HepG2 (cell line): ENCODE results near the gene ARHGAP5. TPM values are rescaled to one million over a fixed set of nuclear protein-coding genes. Genes with fewer than 3 reads are reported as not detected.

ENCODE experiments used
- ADNP ChIP-seq: sonication (generic); formaldehyde crosslinking; IDR thresholded peaks from 2 replicates; pipeline ENCODE4 v1.4.0; 2020; ENCODE audit warnings: missing genetic modification reagents
- BORCS8-MEF2B ChIP-seq: sonication (generic); formaldehyde crosslinking; IDR thresholded peaks from 2 replicates; pipeline ENCODE4 v1.8.0; 2022; ENCODE audit warnings: mild to moderate bottlenecking, missing genetic modification reagents
- BRCA1 ChIP-seq: sonication (generic); formaldehyde crosslinking; IDR thresholded peaks from 2 replicates; pipeline ENCODE4 v1.4.0; 2020; ENCODE audit warnings: missing genetic modification reagents
- CCAR2 ChIP-seq: fragments of 200-400 bp; formaldehyde crosslinking; optimal IDR thresholded peaks from 2 replicates; pipeline ENCODE3; 2018; ENCODE audit warnings: low read depth, mild to moderate bottlenecking, low read length, moderate library complexity
- CHD2 ChIP-seq: IDR thresholded peaks from 2 replicates; pipeline ENCODE4 v1.6.1; 2011; ENCODE audit warnings: low read depth, low read length, improper control_type of control experiment
- DMTF1 ChIP-seq: sonication (generic); formaldehyde crosslinking; IDR thresholded peaks from 2 replicates; pipeline ENCODE4 v1.4.0; 2020; ENCODE audit warnings: mild to moderate bottlenecking, missing genetic modification reagents
- FLYWCH1 ChIP-seq: sonication (generic); formaldehyde crosslinking; IDR thresholded peaks from 2 replicates; pipeline ENCODE4 v1.8.1; 2023; ENCODE audit warnings: mild to moderate bottlenecking, missing genetic modification reagents
- IRF2 ChIP-seq: IDR thresholded peaks from 2 replicates; pipeline ENCODE4 v1.6.1; 2018; ENCODE audit warnings: missing genetic modification reagents, missing compliant biosample characterization
- MED8 ChIP-seq: sonication (generic); formaldehyde crosslinking; IDR thresholded peaks from 2 replicates; pipeline ENCODE4 v1.8.1; 2023; ENCODE audit warnings: mild to moderate bottlenecking, missing genetic modification reagents; ENCODE audit not compliant: insufficient replicate concordance
- MTA1 ChIP-seq: sonication (generic); formaldehyde crosslinking; IDR thresholded peaks from 2 replicates; pipeline ENCODE4 v1.4.0; 2020; ENCODE audit warnings: missing genetic modification reagents, mild to moderate bottlenecking, borderline replicate concordance
- NFIB ChIP-seq: sonication (generic); formaldehyde crosslinking; IDR thresholded peaks from 2 replicates; pipeline ENCODE4 v1.9.0; 2021; ENCODE audit warnings: missing genetic modification reagents, mild to moderate bottlenecking, borderline replicate concordance
- SP2 ChIP-seq: sonication (generic); formaldehyde crosslinking; IDR thresholded peaks from 2 replicates; pipeline ENCODE4 v1.5.1; 2020; ENCODE audit warnings: mild to moderate bottlenecking, missing genetic modification reagents
- THAP9 ChIP-seq: sonication (generic); formaldehyde crosslinking; IDR thresholded peaks from 2 replicates; pipeline ENCODE4; 2020; ENCODE audit warnings: missing genetic modification reagents, mild to moderate bottlenecking, borderline replicate concordance
- ZNF142 ChIP-seq: sonication (generic); formaldehyde crosslinking; IDR thresholded peaks from 2 replicates; pipeline ENCODE4 v1.4.0; 2020; ENCODE audit warnings: missing genetic modification reagents
- ZNF282 ChIP-seq: fragments of 450-650 bp; IDR thresholded peaks from 2 replicates; pipeline ENCODE4 v1.6.1; 2018; ENCODE audit not compliant: partially characterized antibody
- ZNF441 ChIP-seq: sonication (generic); formaldehyde crosslinking; IDR thresholded peaks from 2 replicates; pipeline ENCODE4 v1.7.0; 2021; ENCODE audit warnings: missing genetic modification reagents, borderline replicate concordance
- polyA plus RNA-seq, 8 experiments: library from polyadenylated mRNA; depleted of rRNA in 3 of 8; stranded (reverse) in 7 of 8; unstranded in 1 of 8; fragments of >200 nt; fragmentation: Illumina TruSeq in 4 of 8; extraction: Trizol in 4 of 8; gene quantifications; 2 replicates each; pipeline versions ENCODE4 v1.2.1 to v1.2.3, GENCODE V29; 2011 to 2016; ENCODE audit warnings: low read depth in 4 of 8, missing spikeins in 1 of 8, mixed read lengths in 1 of 8; ENCODE audit not compliant: insufficient read depth in 1 of 8
- total RNA-seq, 5 experiments: library from RNA; depleted of rRNA; stranded (reverse); fragments of >200 nt; fragmentation: Illumina TruSeq; extraction: Trizol; gene quantifications; 2 replicates each; pipeline ENCODE4 v1.2.3, GENCODE V29; 2016; ENCODE audit warnings: low read depth in 1 of 5

Gene ARHGAP5
- total and polyA plus RNA-seq, 2 of the 13 experiments (the other 11 are each of a cell fraction or from before 2014, with no cell fraction given), result 33.7 to 144 TPM

- TF ChIP-seq ZNF142 (CRISPR knock-in tag) (0 out of 2 replicates have a peak, but pooled peaks have one; percentile 26), CCAR2 (no peak), ADNP (CRISPR knock-in tag) (no peak), BORCS8-MEF2B (CRISPR knock-in tag) (0 out of 2 replicates have a peak, but pooled peaks have one; percentile 9), MED8 (CRISPR knock-in tag) (peak; percentile 83), THAP9 (CRISPR knock-in tag) (peak; percentile 48; the same call in 1 of the 2 replicates), MTA1 (CRISPR knock-in tag) (peak; percentile 11), ZNF282 (no peak), CHD2 (no peak), ZNF441 (peak; percentile 72; the same call in 1 of the 2 replicates), SP2 (no peak), BRCA1 (CRISPR knock-in tag) (no peak), IRF2 (CRISPR knock-in tag) (no peak; the same call in 1 of the 2 replicates), NFIB (no peak), DMTF1 (CRISPR knock-in tag) (no peak), FLYWCH1 (no peak; the same call in 1 of the 2 replicates)
Observed at GRCh38 chr14:32201816-32202490, 124.8 kb downstream of the ARHGAP5 start, which contains the start of gene RNU6-7 (continued).
